ENCODE measurements around the gene PIMREG. TPM values are rescaled to one million over a fixed set of nuclear protein-coding genes. Genes with fewer than 3 reads are reported as not detected.
A peak's percentile ranks its signal among the peaks of the same experiment; 100 is the strongest.

PIMREG gene, protein sequence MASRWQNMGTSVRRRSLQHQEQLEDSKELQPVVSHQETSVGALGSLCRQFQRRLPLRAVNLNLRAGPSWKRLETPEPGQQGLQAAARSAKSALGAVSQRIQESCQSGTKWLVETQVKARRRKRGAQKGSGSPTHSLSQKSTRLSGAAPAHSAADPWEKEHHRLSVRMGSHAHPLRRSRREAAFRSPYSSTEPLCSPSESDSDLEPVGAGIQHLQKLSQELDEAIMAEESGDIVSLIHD
- 81.7 TPM for polyA plus RNA-seq (2012; ENCODE audit: insufficient read length, low read depth)

DNA sequence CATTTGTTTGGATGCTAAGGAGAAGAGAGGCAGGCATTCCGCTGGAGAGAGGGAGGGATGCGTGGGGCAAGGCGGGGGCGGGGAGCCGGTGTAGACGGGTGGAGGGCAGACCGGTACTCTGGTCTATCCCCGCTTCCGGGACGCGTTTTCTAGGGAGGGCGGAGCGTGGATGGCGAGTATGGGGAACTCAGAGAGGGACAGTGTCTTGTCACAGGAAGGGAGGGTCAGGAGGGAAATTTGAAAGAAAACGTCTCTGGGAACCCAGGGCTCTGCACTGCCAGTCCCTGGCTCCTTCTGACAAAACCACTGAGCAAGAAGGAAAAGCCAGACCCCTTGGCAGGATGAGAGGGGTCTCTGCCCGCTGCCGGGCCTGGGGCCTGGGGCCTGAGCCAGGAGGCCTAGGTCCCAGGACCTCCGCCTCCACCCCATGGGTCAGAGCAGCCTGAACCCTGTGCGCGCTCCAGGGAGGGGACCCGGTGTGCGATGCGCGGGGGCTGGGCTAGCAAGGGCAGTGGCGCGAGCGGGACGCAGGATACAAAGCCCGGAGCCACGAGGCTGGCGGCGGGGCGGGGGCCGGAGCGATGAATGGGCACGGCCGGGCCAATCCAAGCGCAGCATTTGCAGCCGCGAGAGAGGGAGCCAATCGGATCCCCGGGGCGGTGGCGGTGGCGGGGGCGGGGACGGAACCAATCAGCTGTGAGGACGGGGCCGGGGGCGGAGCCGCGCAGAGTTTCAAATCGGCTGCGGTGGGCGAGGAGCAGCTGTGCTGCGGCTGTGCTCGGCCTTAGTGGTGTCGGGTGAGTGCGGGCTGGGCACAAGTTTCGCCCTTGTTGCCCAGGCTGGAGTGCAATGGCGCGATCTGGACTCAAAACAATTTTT, at the start of gene PIMREG:
PIMREG (plus strand) TSS at position 764 of the 879 bp plus-strand sequence. CDS start 656 bp downstream, outside the sequence.
- TF ChIP-seq SIN3A (IDR thresholded peaks at IDR 0.05; ENCODE audit: borderline replicate concordance, insufficient read depth, low read length) (peak; percentile 86; the same call in 1 of the 2 replicates), POLR2AphosphoS5 (IDR thresholded peaks at IDR 0.05; ENCODE audit: low read depth, low read length) (peak; percentile 86), TAF1 (IDR thresholded peaks at IDR 0.05; ENCODE audit: borderline replicate concordance, insufficient read depth, low read length) (peak; percentile 85; the same call in 1 of the 2 replicates), FOXP2 (optimal IDR thresholded peaks at IDR 0.05; ENCODE audit: borderline replicate concordance, extremely low read depth, extremely low read length, insufficient read depth) (peak; percentile 89)
- TF ChIP-seq, protein P1, sequence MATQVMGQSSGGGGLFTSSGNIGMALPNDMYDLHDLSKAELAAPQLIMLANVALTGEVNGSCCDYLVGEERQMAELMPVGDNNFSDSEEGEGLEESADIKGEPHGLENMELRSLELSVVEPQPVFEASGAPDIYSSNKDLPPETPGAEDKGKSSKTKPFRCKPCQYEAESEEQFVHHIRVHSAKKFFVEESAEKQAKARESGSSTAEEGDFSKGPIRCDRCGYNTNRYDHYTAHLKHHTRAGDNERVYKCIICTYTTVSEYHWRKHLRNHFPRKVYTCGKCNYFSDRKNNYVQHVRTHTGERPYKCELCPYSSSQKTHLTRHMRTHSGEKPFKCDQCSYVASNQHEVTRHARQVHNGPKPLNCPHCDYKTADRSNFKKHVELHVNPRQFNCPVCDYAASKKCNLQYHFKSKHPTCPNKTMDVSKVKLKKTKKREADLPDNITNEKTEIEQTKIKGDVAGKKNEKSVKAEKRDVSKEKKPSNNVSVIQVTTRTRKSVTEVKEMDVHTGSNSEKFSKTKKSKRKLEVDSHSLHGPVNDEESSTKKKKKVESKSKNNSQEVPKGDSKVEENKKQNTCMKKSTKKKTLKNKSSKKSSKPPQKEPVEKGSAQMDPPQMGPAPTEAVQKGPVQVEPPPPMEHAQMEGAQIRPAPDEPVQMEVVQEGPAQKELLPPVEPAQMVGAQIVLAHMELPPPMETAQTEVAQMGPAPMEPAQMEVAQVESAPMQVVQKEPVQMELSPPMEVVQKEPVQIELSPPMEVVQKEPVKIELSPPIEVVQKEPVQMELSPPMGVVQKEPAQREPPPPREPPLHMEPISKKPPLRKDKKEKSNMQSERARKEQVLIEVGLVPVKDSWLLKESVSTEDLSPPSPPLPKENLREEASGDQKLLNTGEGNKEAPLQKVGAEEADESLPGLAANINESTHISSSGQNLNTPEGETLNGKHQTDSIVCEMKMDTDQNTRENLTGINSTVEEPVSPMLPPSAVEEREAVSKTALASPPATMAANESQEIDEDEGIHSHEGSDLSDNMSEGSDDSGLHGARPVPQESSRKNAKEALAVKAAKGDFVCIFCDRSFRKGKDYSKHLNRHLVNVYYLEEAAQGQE (IDR thresholded peaks at IDR 0.05; ENCODE audit: insufficient read depth in 1 of 2, low read depth in 2 of 2, low read length in 2 of 2), result 0 out of 4 replicates have a peak, but pooled peaks of 1 of the 2 experiments have one; percentile 24

DNA sequence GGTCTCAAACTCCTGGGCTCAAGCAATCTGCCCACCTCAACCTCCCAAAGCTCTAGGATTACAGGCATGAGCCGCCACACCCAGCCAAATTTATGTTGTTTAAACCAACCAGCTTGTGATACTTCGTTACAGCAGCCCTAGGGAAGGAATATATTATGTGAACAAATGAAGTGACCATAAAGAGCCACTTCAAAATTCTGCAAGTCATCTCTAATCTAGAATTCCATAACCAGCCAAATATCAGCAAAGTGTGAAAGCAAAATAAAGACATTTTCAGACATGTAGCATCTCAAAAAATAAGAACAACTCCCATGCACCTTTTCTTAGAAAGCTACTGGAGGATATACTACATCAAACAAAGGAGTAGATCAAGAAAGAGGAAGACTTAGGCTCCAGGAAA, 45.3 kb upstream of the PIMREG start:
- TF ChIP-seq SIN3A (IDR thresholded peaks at IDR 0.05; ENCODE audit: borderline replicate concordance, insufficient read depth, low read length), result no peak
- no peak for TF ChIP-seq FOXP2 (optimal IDR thresholded peaks at IDR 0.05; ENCODE audit: borderline replicate concordance, extremely low read depth, extremely low read length, insufficient read depth)
- TF ChIP-seq TAF1 (IDR thresholded peaks at IDR 0.05; ENCODE audit: borderline replicate concordance, insufficient read depth, low read length), result no peak
- no peak for TF ChIP-seq POLR2AphosphoS5 (IDR thresholded peaks at IDR 0.05; ENCODE audit: low read depth, low read length)
- TF ChIP-seq, protein P1 (IDR thresholded peaks at IDR 0.05; ENCODE audit: insufficient read depth in 1 of 2, low read depth in 2 of 2, low read length in 2 of 2), result no peak

DNA sequence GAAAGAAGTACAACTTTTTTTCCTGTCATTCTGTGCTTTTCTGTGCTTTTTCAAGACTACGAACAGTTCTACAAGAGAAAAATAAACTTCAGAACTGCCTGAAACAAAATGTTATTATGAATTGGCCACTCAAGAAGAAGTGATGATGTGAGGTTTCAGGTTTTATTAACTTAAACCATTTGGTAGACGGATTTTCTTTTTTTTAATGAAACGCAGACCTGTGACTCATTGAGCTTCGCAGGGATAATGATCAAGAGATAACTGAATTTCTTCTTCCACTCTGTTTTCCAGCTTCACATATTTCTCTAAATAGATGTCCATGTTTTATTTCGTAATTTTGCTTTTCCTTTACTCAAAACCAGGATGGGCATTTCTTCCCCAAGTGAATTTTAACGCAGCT, 42.0 kb upstream of the PIMREG start:
- TF ChIP-seq SIN3A (IDR thresholded peaks at IDR 0.05; ENCODE audit: borderline replicate concordance, insufficient read depth, low read length) (no peak), TAF1 (IDR thresholded peaks at IDR 0.05; ENCODE audit: borderline replicate concordance, insufficient read depth, low read length) (no peak), FOXP2 (optimal IDR thresholded peaks at IDR 0.05; ENCODE audit: borderline replicate concordance, extremely low read depth, extremely low read length, insufficient read depth) (no peak), POLR2AphosphoS5 (IDR thresholded peaks at IDR 0.05; ENCODE audit: low read depth, low read length) (no peak)
- TF ChIP-seq, protein P1 (IDR thresholded peaks at IDR 0.05; ENCODE audit: insufficient read depth in 1 of 2, low read depth in 2 of 2, low read length in 2 of 2), result no peak

DNA sequence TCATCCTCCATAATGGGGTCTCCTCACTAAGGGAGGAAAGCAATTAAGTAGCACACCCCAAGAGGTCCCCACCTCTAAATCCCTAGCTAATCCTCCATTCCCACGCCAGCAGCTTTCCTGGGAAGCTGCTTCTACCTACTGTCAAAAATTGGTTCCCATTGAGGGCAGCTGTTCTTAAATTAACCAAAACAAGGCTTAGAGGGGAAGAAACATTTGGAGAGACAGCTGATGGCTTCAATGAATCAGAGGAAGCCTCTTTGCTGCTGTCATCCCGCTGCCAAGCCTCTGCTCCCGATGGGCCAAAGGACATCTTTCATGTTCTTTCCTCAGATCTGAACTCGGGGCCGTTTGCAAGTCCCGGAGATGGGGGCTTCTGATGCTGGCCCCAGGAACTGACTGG, 36.0 kb upstream of the PIMREG start:
- no peak for TF ChIP-seq POLR2AphosphoS5 (IDR thresholded peaks at IDR 0.05; ENCODE audit: low read depth, low read length)
- TF ChIP-seq FOXP2 (optimal IDR thresholded peaks at IDR 0.05; ENCODE audit: borderline replicate concordance, extremely low read depth, extremely low read length, insufficient read depth), result no peak
- 0 out of 2 replicates have a peak, but pooled peaks have one; percentile 44 for TF ChIP-seq SIN3A (IDR thresholded peaks at IDR 0.05; ENCODE audit: borderline replicate concordance, insufficient read depth, low read length)
- TF ChIP-seq, protein P1 (IDR thresholded peaks at IDR 0.05; ENCODE audit: insufficient read depth in 1 of 2, low read depth in 2 of 2, low read length in 2 of 2), result no peak
- no peak for TF ChIP-seq TAF1 (IDR thresholded peaks at IDR 0.05; ENCODE audit: borderline replicate concordance, insufficient read depth, low read length)
